ENCODE measurements around the gene IGFBP3.
"Not testable (repeated sequence)": the region's sequence is repeated elsewhere in the genome, so short reads cannot be mapped to it uniquely, and the experiment has no call there.

IGFBP3 gene, protein sequence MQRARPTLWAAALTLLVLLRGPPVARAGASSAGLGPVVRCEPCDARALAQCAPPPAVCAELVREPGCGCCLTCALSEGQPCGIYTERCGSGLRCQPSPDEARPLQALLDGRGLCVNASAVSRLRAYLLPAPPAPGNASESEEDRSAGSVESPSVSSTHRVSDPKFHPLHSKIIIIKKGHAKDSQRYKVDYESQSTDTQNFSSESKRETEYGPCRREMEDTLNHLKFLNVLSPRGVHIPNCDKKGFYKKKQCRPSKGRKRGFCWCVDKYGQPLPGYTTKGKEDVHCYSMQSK

GRCh38 chr7:45920502-45921380 lies at the start of gene IGFBP3:
Gene IGFBP3 (minus strand): TSS chr7:45921272. CDS start chr7:45921140, 132 bp downstream.
- peaks cover 38% of the 10 kb centered on the region for H3K27me3 Mint-ChIP-seq
- no peaks in the 10 kb centered on the region for H3K9me3 Mint-ChIP-seq (ENCODE audit: low read depth)
- H3K27ac Mint-ChIP-seq = no peak within 1 kb of the TSS
- H3K36me3 Mint-ChIP-seq = no peaks in the 10 kb centered on the region
- peak within 1 kb of the TSS; percentile 69 for H3K4me3 Mint-ChIP-seq
- H3K4me1 Mint-ChIP-seq (ENCODE audit: low read depth) = peaks cover 24% of the 10 kb centered on the region

DNA sequence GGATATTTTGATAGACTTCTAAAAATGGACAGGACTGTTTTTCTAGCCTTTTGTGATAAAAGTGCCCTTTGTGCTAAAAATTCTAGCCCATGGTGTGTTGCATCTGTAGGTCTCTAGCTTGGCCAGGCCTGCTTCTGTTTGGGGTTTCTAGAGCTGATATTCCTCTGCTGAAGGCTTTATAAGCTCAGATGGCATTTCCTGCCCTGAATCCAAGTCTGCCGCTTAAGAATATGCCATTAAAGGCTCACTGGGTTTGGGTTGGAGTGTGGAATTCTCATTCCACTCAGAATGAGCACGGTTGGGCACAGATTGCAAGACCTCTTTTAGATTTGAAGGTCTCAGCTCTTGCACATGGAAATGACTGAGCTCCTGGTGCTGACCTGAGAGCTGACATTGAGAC lies 49.4 kb upstream of the IGFBP3 start:
- Mint-ChIP-seq H3K4me1 (ENCODE audit: low read depth) (no peaks in the 10 kb centered on the region), H3K36me3 (no peaks in the 10 kb centered on the region), H3K27ac (no peak overlapping the region), H3K27me3 (peaks cover 2% of the 10 kb centered on the region), H3K4me3 (no peak overlapping the region), H3K9me3 (ENCODE audit: low read depth) (no peaks in the 10 kb centered on the region)

- Mint-ChIP-seq H3K4me1 (ENCODE audit: low read depth) (no peaks in the 10 kb centered on the region), H3K4me3 (no peak overlapping the region), H3K36me3 (no peaks in the 10 kb centered on the region), H3K27ac (no peak overlapping the region), H3K27me3 (peaks cover 2% of the 10 kb centered on the region), H3K9me3 (ENCODE audit: low read depth) (no peaks in the 10 kb centered on the region)
These were observed 48.9 kb upstream of the IGFBP3 start for GRCh38 chr7:45969940-45970339.

- peaks cover 2% of the 10 kb centered on the region for H3K27me3 Mint-ChIP-seq
- H3K9me3 Mint-ChIP-seq (ENCODE audit: low read depth) = no peaks in the 10 kb centered on the region
- no peaks in the 10 kb centered on the region for H3K4me1 Mint-ChIP-seq (ENCODE audit: low read depth)
- no peaks in the 10 kb centered on the region for H3K36me3 Mint-ChIP-seq
- no peak overlapping the region for H3K27ac Mint-ChIP-seq
- H3K4me3 Mint-ChIP-seq = no peak overlapping the region
These were observed 47.9 kb upstream of the IGFBP3 start for GRCh38 chr7:45968856-45969541.

- no peaks in the 10 kb centered on the region for H3K9me3 Mint-ChIP-seq (ENCODE audit: low read depth)
- H3K27ac Mint-ChIP-seq = no peak overlapping the region
- peaks cover 2% of the 10 kb centered on the region for H3K27me3 Mint-ChIP-seq
- no peak overlapping the region for H3K4me3 Mint-ChIP-seq
- no peaks in the 10 kb centered on the region for H3K4me1 Mint-ChIP-seq (ENCODE audit: low read depth)
- H3K36me3 Mint-ChIP-seq = peaks cover 4% of the 10 kb centered on the region
These were observed 47.2 kb upstream of the IGFBP3 start for GRCh38 chr7:45968312-45968711.

- Mint-ChIP-seq H3K4me3 (no peak overlapping the region), H3K9me3 (ENCODE audit: low read depth) (no peaks in the 10 kb centered on the region), H3K36me3 (peaks cover 4% of the 10 kb centered on the region), H3K4me1 (ENCODE audit: low read depth) (no peaks in the 10 kb centered on the region), H3K27me3 (peaks cover 2% of the 10 kb centered on the region), H3K27ac (no peak overlapping the region)
These were observed 46.6 kb upstream of the IGFBP3 start for GRCh38 chr7:45967591-45968157.

DNA sequence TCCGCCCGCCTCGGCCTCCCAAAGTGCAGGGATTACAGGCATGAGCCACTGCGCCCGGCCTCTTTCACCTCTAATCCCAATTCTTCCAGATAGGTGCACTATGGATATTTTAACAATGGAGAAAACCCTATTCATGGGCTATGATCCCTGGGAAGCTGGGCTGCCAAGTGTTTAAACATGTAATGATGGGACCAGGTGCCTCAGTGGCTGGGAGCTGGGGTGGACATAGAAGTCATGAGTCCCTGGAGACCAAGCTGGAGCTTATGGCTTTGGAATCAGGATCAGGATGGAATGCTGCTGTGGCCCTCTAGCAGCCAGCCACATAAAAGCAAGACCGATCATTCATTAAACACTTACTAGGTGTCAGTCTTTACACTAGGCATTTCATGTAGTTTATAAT lies 41.8 kb upstream of the IGFBP3 start:
- H3K4me3 Mint-ChIP-seq = no peak overlapping the region
- peaks cover 4% of the 10 kb centered on the region for H3K36me3 Mint-ChIP-seq
- no peaks in the 10 kb centered on the region for H3K4me1 Mint-ChIP-seq (ENCODE audit: low read depth)
- H3K9me3 Mint-ChIP-seq (ENCODE audit: low read depth) = no peaks in the 10 kb centered on the region
- no peak overlapping the region for H3K27ac Mint-ChIP-seq
- peaks cover 2% of the 10 kb centered on the region for H3K27me3 Mint-ChIP-seq

DNA sequence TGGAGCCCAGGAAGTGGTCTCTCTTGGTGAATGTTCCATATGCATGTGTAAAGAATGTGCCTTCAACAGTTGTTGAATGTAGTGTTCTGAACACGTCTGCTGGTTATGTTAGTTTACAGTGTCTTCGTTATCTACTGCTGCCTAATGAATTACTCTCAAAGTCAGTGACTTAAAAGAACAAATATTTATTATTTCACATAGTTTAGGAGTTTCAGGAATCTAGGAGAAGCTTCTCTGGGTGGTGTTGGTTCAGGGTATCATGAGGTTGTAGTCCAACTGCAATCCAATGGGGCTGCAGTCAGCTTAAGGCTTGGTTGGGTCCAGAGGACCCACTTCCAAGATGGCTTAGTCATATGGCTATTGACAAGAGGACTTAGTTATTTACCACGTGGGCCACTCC lies 36.6 kb upstream of the IGFBP3 start:
- Mint-ChIP-seq H3K27ac (no peak overlapping the region), H3K9me3 (ENCODE audit: low read depth) (no peaks in the 10 kb centered on the region), H3K27me3 (no peaks in the 10 kb centered on the region), H3K36me3 (no peaks in the 10 kb centered on the region), H3K4me3 (no peak overlapping the region), H3K4me1 (ENCODE audit: low read depth) (no peaks in the 10 kb centered on the region)

DNA sequence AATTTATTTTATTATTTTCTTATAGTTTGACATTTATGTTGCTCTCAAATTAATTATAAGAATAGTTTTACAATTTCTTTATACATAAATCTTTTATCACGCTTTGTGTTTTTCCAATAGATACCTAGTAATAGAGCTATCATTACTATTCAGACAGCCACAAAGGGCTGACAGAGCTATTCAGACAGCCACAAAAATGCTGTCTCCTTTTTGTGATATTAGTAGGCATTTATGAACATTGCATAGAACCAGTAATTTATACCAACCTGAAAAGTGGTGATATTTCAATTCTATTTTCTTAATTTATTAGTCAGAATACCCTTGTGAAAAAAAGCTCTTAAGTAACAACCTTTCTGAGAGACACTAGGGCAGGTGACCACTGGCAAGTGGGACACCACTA lies 34.2 kb upstream of the IGFBP3 start:
- no peak overlapping the region for H3K4me3 Mint-ChIP-seq
- no peak overlapping the region for H3K27ac Mint-ChIP-seq
- H3K36me3 Mint-ChIP-seq = no peaks in the 10 kb centered on the region
- H3K4me1 Mint-ChIP-seq (ENCODE audit: low read depth) = no peaks in the 10 kb centered on the region
- H3K27me3 Mint-ChIP-seq = no peaks in the 10 kb centered on the region
- no peaks in the 10 kb centered on the region for H3K9me3 Mint-ChIP-seq (ENCODE audit: low read depth)

DNA sequence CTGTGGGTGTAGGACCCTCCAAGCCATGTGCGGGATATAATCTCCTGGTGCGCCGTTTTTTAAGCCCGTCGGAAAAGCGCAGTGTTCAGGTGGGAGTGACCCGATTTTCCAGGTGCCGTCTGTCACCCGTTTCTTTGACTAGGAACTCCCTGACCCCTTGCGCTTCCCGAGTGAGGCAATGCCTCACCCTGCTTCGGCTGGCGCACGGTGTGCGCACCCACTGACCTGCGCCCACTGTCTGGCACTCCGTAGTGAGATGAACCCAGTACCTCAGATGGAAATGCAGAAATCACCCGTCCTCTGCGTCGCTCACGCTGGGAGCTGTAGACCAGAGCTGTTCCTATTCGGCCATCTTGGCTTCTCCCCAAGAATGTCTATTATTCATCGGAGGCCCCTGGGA lies 32.0 kb upstream of the IGFBP3 start:
- H3K27me3 Mint-ChIP-seq; H3K27ac Mint-ChIP-seq; H3K36me3 Mint-ChIP-seq; H3K4me3 Mint-ChIP-seq; H3K9me3 Mint-ChIP-seq (ENCODE audit: low read depth); H3K4me1 Mint-ChIP-seq (ENCODE audit: low read depth): not testable (repeated sequence)

DNA sequence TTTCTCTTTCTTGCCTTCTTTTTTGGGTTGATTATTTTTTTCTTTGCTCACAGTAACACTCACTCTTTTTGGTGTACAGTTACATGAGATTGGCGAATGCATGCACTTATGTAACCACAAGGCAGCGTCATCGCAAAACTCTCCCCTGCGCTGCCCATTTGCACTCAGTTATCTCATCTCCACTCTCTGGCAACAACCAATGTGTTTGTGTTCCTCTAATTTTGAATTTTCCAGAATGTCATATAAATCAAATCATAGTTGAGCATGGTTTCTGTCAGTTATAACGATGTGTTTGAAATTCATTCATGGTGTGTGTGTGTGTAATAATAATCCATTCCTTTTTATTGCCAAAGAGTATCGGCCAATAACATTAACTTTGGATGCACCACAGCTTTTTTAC lies 23.0 kb upstream of the IGFBP3 start:
- no peaks in the 10 kb centered on the region for H3K9me3 Mint-ChIP-seq (ENCODE audit: low read depth)
- H3K27ac Mint-ChIP-seq = no peak overlapping the region
- H3K4me1 Mint-ChIP-seq (ENCODE audit: low read depth) = peaks cover 29% of the 10 kb centered on the region
- H3K4me3 Mint-ChIP-seq = no peak overlapping the region
- H3K36me3 Mint-ChIP-seq = no peaks in the 10 kb centered on the region
- no peaks in the 10 kb centered on the region for H3K27me3 Mint-ChIP-seq

GRCh38 chr7:45940939-45941338 lies 19.9 kb upstream of the IGFBP3 start:
- no peaks in the 10 kb centered on the region for H3K36me3 Mint-ChIP-seq
- H3K4me1 Mint-ChIP-seq (ENCODE audit: low read depth) = peaks cover 31% of the 10 kb centered on the region
- peak overlapping the region; percentile 88 for H3K4me3 Mint-ChIP-seq
- H3K27ac Mint-ChIP-seq = peak overlapping the region; percentile 80
- H3K27me3 Mint-ChIP-seq = peaks cover 7% of the 10 kb centered on the region
- H3K9me3 Mint-ChIP-seq (ENCODE audit: low read depth) = no peaks in the 10 kb centered on the region

DNA sequence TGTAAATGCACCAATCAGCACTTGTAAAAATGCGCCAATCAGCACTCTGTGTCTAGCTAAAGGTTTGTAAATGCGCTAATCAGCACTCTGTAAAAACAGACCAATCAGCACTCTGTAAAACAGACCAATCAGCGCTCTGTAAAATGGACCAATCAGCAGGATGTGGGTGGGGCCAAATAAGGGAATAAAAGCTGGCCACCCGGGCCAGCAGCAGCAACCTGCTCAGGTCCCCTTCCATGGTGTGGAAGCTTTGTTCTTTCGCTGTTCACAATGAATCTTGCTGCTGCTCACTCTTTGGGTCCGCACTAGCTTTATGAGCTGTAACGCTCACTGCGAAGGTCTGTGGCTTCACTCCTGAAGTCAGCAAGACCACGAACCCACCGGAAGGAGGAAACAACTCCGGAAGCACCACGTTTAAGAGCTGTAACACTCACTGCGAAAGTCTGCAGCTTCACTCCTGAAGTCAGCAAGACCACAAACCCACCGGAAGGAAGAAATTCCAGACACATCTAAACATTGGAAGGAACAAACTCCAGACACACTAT lies 19.2 kb upstream of the IGFBP3 start:
- peak overlapping the region; percentile 88 for H3K4me3 Mint-ChIP-seq
- not testable (repeated sequence) for H3K9me3 Mint-ChIP-seq (ENCODE audit: low read depth); H3K27me3 Mint-ChIP-seq; H3K36me3 Mint-ChIP-seq
- H3K4me1 Mint-ChIP-seq (ENCODE audit: low read depth) = peaks cover 31% of the 10 kb centered on the region
- H3K27ac Mint-ChIP-seq = peak overlapping the region; percentile 80

DNA sequence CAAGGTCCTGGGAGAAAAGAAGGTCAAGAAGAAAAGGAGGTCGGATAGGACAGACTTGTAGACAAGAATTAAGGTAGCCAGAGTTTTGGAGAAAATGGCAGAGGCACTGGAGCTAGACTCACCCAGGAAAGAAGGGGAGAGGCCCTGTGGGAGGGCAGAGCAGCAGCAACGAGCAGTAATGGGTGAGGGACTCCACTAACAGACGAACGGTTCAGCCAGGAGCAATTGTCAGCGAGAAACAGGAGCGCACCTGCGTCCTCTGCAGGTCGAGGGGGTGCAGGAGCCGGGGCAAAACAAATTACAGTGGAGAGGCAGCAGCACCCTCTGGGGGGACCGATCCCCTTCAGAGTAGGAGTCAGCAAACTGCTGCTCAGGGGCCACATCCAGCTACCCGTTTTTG lies 18.5 kb upstream of the IGFBP3 start:
- Mint-ChIP-seq H3K27ac (no peak overlapping the region), H3K4me3 (peak overlapping the region; percentile 51), H3K4me1 (ENCODE audit: low read depth) (peaks cover 31% of the 10 kb centered on the region), H3K36me3 (no peaks in the 10 kb centered on the region), H3K9me3 (ENCODE audit: low read depth) (no peaks in the 10 kb centered on the region), H3K27me3 (peaks cover 12% of the 10 kb centered on the region)
